ENCODE measurements around the gene TAS2R39.

DNA sequence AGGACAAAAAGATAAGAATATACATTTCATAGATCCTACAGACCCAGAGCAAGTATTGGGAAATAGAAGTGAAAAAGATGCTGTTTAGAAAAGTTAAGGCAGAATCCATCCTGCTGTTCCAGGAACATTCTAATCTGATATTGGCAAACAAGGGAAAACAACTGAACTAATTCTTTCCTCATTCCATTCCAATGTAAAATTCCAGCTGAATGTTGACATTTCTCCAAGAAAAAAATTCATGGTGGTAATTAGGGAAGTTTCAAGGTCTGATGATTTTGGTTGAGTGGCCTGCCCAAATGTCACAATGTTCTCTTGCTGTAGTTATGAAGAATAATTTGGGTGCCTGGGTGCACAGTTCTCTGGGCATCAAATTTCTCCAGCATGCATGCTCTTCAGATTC, 36.1 kb upstream of the TAS2R39 start:
- TF ChIP-seq, protein P1, sequence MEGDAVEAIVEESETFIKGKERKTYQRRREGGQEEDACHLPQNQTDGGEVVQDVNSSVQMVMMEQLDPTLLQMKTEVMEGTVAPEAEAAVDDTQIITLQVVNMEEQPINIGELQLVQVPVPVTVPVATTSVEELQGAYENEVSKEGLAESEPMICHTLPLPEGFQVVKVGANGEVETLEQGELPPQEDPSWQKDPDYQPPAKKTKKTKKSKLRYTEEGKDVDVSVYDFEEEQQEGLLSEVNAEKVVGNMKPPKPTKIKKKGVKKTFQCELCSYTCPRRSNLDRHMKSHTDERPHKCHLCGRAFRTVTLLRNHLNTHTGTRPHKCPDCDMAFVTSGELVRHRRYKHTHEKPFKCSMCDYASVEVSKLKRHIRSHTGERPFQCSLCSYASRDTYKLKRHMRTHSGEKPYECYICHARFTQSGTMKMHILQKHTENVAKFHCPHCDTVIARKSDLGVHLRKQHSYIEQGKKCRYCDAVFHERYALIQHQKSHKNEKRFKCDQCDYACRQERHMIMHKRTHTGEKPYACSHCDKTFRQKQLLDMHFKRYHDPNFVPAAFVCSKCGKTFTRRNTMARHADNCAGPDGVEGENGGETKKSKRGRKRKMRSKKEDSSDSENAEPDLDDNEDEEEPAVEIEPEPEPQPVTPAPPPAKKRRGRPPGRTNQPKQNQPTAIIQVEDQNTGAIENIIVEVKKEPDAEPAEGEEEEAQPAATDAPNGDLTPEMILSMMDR (IDR thresholded peaks at IDR 0.05) = no peak
- TF ChIP-seq ZFX (IDR thresholded peaks at IDR 0.05; ENCODE audit: borderline replicate concordance) = no peak

Measured in 22Rv1 (cell line).